ENCODE results near the gene SOCS3.
A peak's percentile ranks its signal among the peaks of the same experiment; 100 is the strongest.

SOCS3 gene

GRCh38 chr17:78307887-78308638 is 51.8 kb downstream of the SOCS3 start:
- DNase-seq, result no peak

- peak in 2 of 4 experiments; percentile 41 to 49 for DNase-seq
Observed at GRCh38 chr17:78306913-78307312, 53.0 kb downstream of the SOCS3 start.
